ENCODE results near the gene TNRC18.

The TNRC18 gene

GRCh38 chr7:5348134-5349004, 75.3 kb downstream of the TNRC18 start:
- no peak overlapping the region for H3K4me3 ChIP-seq (ENCODE audit: low read depth, low read length)
- H3K27me3 ChIP-seq (ENCODE audit: control insufficient read depth, insufficient read depth, low read length) = peaks cover 12% of the 10 kb centered on the region

DNA sequence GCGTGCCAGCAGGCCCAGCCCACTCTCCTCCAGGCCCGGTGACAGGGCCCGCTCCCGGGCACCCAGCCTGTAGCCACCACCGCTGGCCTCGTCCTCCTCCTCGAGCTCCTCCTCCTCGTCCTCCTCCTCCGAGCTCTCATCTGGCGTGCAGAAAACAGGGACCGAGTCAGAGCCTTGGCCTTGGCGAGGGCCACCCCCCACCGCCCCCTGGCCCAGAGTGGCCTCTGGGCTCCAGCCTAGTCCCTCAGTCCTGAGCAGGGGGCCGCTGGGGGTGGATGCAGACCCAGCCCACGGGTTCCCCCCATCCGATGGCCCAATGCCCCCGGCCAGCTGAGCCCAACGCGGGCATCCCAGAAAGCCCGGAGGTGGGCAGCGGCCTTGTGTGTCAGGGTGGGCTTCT, 78.0 kb downstream of the TNRC18 start:
- no peak overlapping the region for H3K4me3 ChIP-seq (ENCODE audit: low read depth, low read length)
- peaks cover 2% of the 10 kb centered on the region for H3K4me1 ChIP-seq (ENCODE audit: control insufficient read depth, insufficient read depth, low read length)
- H3K36me3 ChIP-seq (ENCODE audit: control insufficient read depth, insufficient read depth, low read length) = no peaks in the 10 kb centered on the region
- H3K27me3 ChIP-seq (ENCODE audit: control insufficient read depth, insufficient read depth, low read length) = peaks cover 5% of the 10 kb centered on the region
- H3K9me3 ChIP-seq (ENCODE audit: control insufficient read depth, insufficient read depth, low read length) = no peaks in the 10 kb centered on the region
- no peak overlapping the region for H3K9ac ChIP-seq (ENCODE audit: low read depth, low read length)

More at GRCh38 chr7:5348134-5349004, 75.3 kb downstream of the TNRC18 start:
- no peaks in the 10 kb centered on the region for H3K9me3 ChIP-seq (ENCODE audit: control insufficient read depth, insufficient read depth, low read length)
- no peaks in the 10 kb centered on the region for H3K36me3 ChIP-seq (ENCODE audit: control insufficient read depth, insufficient read depth, low read length)
- H3K9ac ChIP-seq (ENCODE audit: low read depth, low read length) = no peak overlapping the region
- H3K4me1 ChIP-seq (ENCODE audit: control insufficient read depth, insufficient read depth, low read length) = peaks cover 4% of the 10 kb centered on the region

DNA sequence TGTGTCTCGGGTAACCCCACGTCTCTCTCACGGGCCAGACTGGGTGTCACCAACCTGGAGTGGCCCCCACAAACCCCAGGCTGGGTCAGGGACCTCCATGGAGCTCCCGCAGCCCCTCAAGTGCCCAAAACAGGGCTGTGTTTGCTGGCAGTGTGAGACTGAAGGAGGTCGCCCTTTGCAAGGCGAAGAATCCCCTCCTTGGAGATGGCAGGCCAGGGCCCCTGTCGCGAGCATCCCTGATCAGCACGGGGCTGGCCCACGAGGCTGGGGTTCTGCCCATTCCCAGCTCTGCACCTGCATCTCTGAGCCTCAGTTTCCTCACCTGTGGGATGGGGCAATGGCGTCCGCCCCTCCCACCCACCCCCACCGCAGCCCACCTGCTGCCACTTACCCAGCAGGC, 78.5 kb downstream of the TNRC18 start:
- H3K9ac ChIP-seq (ENCODE audit: low read depth, low read length) = no peak overlapping the region
- H3K36me3 ChIP-seq (ENCODE audit: control insufficient read depth, insufficient read depth, low read length) = no peaks in the 10 kb centered on the region
- peaks cover 5% of the 10 kb centered on the region for H3K27me3 ChIP-seq (ENCODE audit: control insufficient read depth, insufficient read depth, low read length)
- no peaks in the 10 kb centered on the region for H3K4me1 ChIP-seq (ENCODE audit: control insufficient read depth, insufficient read depth, low read length)
- H3K4me3 ChIP-seq (ENCODE audit: low read depth, low read length) = no peak overlapping the region
- H3K9me3 ChIP-seq (ENCODE audit: control insufficient read depth, insufficient read depth, low read length) = no peaks in the 10 kb centered on the region

GRCh38 chr7:5344342-5344741, 79.3 kb downstream of the TNRC18 start:
- Histone ChIP-seq H3K27me3 (ENCODE audit: control insufficient read depth, insufficient read depth, low read length) (peaks cover 2% of the 10 kb centered on the region), H3K4me1 (ENCODE audit: control insufficient read depth, insufficient read depth, low read length) (no peaks in the 10 kb centered on the region), H3K36me3 (ENCODE audit: control insufficient read depth, insufficient read depth, low read length) (no peaks in the 10 kb centered on the region), H3K9me3 (ENCODE audit: control insufficient read depth, insufficient read depth, low read length) (no peaks in the 10 kb centered on the region), H3K9ac (ENCODE audit: low read depth, low read length) (no peak overlapping the region), H3K4me3 (ENCODE audit: low read depth, low read length) (no peak overlapping the region)

DNA sequence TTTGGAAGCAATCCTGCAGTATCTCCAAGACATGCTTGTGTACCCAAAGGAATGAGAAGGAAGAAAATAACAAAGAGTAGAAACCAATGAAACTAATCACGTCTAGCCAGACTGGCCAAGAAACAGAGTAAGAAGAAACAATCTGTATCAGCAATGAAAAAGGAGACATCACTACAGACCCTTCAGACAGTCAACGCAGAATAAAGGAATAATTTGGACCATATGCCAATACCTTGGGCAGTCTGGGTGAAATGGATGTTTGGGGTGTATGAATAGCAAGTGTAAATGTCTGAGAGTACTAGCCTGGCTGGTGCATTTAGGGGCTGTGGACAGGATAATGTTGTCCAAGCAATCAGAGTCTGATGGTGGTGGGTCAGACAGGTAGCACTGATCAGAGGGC, 79.8 kb downstream of the TNRC18 start:
- no peak overlapping the region for H3K4me3 ChIP-seq (ENCODE audit: low read depth, low read length)
- H3K9me3 ChIP-seq (ENCODE audit: control insufficient read depth, insufficient read depth, low read length) = no peaks in the 10 kb centered on the region
- H3K4me1 ChIP-seq (ENCODE audit: control insufficient read depth, insufficient read depth, low read length) = no peaks in the 10 kb centered on the region
- H3K36me3 ChIP-seq (ENCODE audit: control insufficient read depth, insufficient read depth, low read length) = no peaks in the 10 kb centered on the region
- no peak overlapping the region for H3K9ac ChIP-seq (ENCODE audit: low read depth, low read length)
- H3K27me3 ChIP-seq (ENCODE audit: control insufficient read depth, insufficient read depth, low read length) = no peaks in the 10 kb centered on the region

DNA sequence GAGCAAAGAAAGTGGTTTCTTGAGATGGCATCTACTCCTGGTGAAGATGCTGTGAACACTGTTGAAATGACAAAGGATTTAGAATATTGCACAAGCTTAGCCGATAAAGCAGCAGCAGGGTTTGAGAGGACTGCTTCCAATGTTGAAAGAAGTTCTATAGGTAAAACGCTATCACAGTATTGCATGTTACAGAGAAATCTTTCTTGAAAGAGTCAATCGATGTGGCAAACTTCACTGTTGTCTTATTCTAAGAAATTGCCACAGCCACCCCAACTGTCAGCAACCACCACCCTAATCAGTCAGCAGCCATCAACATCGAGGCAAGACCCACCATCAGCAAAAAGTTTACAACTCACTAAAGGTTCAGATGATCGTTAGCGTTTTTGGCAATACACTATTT, 81.0 kb downstream of the TNRC18 start:
- Histone ChIP-seq H3K36me3 (ENCODE audit: control insufficient read depth, insufficient read depth, low read length) (no peaks in the 10 kb centered on the region), H3K4me1 (ENCODE audit: control insufficient read depth, insufficient read depth, low read length) (no peaks in the 10 kb centered on the region), H3K4me3 (ENCODE audit: low read depth, low read length) (no peak overlapping the region), H3K9me3 (ENCODE audit: control insufficient read depth, insufficient read depth, low read length) (no peaks in the 10 kb centered on the region), H3K27me3 (ENCODE audit: control insufficient read depth, insufficient read depth, low read length) (no peaks in the 10 kb centered on the region), H3K9ac (ENCODE audit: low read depth, low read length) (no peak overlapping the region)

DNA sequence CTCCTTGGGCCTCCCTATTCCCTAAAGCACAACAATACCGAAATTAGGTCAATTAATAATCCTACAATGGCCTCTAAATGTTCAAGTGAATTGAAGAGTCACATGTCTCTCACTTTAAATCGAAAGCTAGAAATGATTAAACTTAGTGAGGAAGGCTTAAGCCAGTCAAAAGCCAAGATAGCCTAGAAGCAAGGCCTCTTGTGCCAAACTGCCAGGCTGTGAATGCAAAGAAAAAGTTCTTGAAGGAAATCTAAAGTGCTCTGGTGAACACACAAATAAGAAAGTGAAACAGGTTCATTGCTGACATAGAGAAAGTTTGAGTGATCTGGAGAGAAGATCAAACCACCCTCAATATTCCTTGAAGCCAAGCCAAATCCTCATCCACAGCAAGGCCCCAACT, 83.7 kb downstream of the TNRC18 start:
- Histone ChIP-seq H3K27me3 (ENCODE audit: control insufficient read depth, insufficient read depth, low read length) (no peaks in the 10 kb centered on the region), H3K9me3 (ENCODE audit: control insufficient read depth, insufficient read depth, low read length) (no peaks in the 10 kb centered on the region), H3K9ac (ENCODE audit: low read depth, low read length) (no peak overlapping the region), H3K4me1 (ENCODE audit: control insufficient read depth, insufficient read depth, low read length) (no peaks in the 10 kb centered on the region), H3K4me3 (ENCODE audit: low read depth, low read length) (no peak overlapping the region), H3K36me3 (ENCODE audit: control insufficient read depth, insufficient read depth, low read length) (no peaks in the 10 kb centered on the region)

DNA sequence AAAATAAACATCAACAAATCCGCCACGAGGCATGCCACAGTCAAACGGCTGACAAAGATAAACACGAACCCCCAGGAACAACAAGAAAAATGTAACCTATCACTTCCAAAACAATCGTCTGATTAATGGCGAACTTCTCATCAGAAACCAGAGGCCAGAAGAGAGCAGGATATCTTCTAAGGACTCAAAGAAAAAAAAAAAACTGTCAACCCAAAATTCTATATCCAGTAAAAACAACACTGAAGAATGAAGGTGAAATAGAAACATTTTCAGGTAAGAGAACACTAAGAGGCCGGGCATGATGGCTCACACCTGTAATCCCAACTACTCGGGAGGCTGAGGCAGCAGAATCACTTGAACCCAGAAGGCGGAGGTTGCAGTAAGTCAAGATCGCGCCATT, 86.6 kb downstream of the TNRC18 start:
- Histone ChIP-seq H3K4me1 (ENCODE audit: control insufficient read depth, insufficient read depth, low read length) (no peaks in the 10 kb centered on the region), H3K4me3 (ENCODE audit: low read depth, low read length) (no peak overlapping the region), H3K36me3 (ENCODE audit: control insufficient read depth, insufficient read depth, low read length) (no peaks in the 10 kb centered on the region), H3K27me3 (ENCODE audit: control insufficient read depth, insufficient read depth, low read length) (no peaks in the 10 kb centered on the region), H3K9ac (ENCODE audit: low read depth, low read length) (no peak overlapping the region), H3K9me3 (ENCODE audit: control insufficient read depth, insufficient read depth, low read length) (no peaks in the 10 kb centered on the region)

DNA sequence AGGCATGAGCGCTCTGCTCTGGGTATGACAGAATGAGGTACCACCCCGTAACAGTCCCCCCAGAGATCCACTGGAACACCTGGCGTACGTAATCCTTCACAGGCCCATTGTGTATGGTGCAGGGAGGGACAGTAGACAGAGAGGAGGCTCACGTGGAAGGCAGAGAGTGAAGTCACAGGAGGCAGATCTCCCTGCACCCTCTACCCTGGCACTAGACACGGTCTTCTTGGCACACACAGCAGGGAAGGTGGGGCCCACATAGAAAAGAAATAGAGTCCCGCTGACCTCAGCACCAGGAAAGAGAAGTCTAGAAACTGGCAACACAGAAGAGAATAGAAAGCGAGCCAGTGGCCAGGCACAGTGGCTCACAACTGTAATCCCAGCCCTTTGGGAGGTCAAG, 89.0 kb downstream of the TNRC18 start:
- no peaks in the 10 kb centered on the region for H3K27me3 ChIP-seq (ENCODE audit: control insufficient read depth, insufficient read depth, low read length)
- no peaks in the 10 kb centered on the region for H3K9me3 ChIP-seq (ENCODE audit: control insufficient read depth, insufficient read depth, low read length)
- H3K4me3 ChIP-seq (ENCODE audit: low read depth, low read length) = no peak overlapping the region
- no peak overlapping the region for H3K9ac ChIP-seq (ENCODE audit: low read depth, low read length)
- H3K36me3 ChIP-seq (ENCODE audit: control insufficient read depth, insufficient read depth, low read length) = no peaks in the 10 kb centered on the region
- H3K4me1 ChIP-seq (ENCODE audit: control insufficient read depth, insufficient read depth, low read length) = no peaks in the 10 kb centered on the region

DNA sequence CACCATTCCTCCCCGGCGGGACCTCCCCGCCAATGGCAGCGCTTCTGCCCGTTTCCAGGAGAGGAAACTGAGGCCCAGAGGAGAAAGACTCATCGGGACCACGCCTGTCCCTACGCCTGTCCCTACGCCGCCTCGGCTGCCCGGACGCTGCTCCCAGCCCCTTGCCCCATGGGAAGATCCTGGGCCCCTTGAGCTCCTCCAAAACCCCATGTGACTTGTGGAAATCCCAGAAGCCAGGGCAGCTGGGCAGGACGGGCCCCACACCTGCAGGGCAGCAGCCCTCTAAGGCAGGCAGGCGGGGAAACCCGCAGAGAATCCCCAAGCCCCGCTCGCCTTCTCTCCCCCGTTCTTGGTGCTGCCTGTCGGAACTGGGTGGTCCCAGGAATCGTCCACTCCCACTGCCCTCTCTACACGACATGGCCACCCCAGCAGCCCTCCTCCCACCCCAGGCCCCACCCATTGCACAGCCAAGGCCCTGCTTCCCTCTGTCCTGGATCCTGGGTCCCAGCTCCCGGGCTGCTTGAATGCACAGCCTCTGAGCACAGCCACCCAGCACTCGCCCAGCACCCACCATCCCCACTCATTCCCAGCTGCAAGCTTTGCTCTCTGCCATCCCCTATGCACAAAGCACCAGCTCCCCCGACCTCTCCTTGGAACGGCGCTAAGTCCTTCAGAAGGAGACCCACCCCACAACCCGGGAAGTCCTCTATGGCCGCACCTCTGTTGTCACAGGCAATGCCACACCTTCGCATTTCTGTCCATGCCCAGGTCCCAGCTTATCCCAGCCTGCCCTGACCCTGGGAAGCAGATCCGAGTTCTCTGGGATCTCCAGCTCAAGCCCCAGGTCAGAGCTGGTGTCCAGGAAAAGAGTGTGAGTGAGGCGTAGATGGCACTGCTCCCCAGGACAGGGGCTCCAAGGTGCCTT, 90.3 kb downstream of the TNRC18 start:
- Histone ChIP-seq H3K36me3 (ENCODE audit: control insufficient read depth, insufficient read depth, low read length) (no peaks in the 10 kb centered on the region), H3K9ac (ENCODE audit: low read depth, low read length) (no peak overlapping the region)

GRCh38 chr7:5332579-5332978, 91.1 kb downstream of the TNRC18 start:
- Histone ChIP-seq H3K36me3 (ENCODE audit: control insufficient read depth, insufficient read depth, low read length) (no peaks in the 10 kb centered on the region), H3K27me3 (ENCODE audit: control insufficient read depth, insufficient read depth, low read length) (no peaks in the 10 kb centered on the region), H3K9me3 (ENCODE audit: control insufficient read depth, insufficient read depth, low read length) (no peaks in the 10 kb centered on the region), H3K4me3 (ENCODE audit: low read depth, low read length) (no peak overlapping the region), H3K4me1 (ENCODE audit: control insufficient read depth, insufficient read depth, low read length) (no peaks in the 10 kb centered on the region), H3K9ac (ENCODE audit: low read depth, low read length) (no peak overlapping the region)

More for the DNA sequence above, 90.3 kb downstream of the TNRC18 start:
- H3K4me1 ChIP-seq (ENCODE audit: control insufficient read depth, insufficient read depth, low read length) = no peaks in the 10 kb centered on the region
- H3K9me3 ChIP-seq (ENCODE audit: control insufficient read depth, insufficient read depth, low read length) = no peaks in the 10 kb centered on the region
- no peaks in the 10 kb centered on the region for H3K27me3 ChIP-seq (ENCODE audit: control insufficient read depth, insufficient read depth, low read length)
- no peak overlapping the region for H3K4me3 ChIP-seq (ENCODE audit: low read depth, low read length)

Data from iPS-15b (cell line).